ENCODE results near the gene KCNQ5. TPM values are rescaled to one million over a fixed set of nuclear protein-coding genes. Genes with fewer than 3 reads are reported as not detected.

KCNQ5 gene
- total RNA-seq, 2 donors from 2014 or later = 0.22 to 0.56 TPM

- no peak for TF ChIP-seq CTCF (IDR thresholded peaks at IDR 0.05)
- H3K9me3 ChIP-seq = no peaks in the 10 kb centered on the region
- intact Hi-C loops (cut with DNase I) = no loop called here
- H3K27ac ChIP-seq = no peak overlapping the region
- H3K9ac ChIP-seq (ENCODE audit: low read depth in 2 of 2, low read length in 2 of 2) = no peak overlapping the region
- no peak overlapping the region for H3K4me3 ChIP-seq
- DNase-seq = no peak
- H3K4me1 ChIP-seq = no peaks in the 10 kb centered on the region
- H3K27me3 ChIP-seq = no peaks in the 10 kb centered on the region
- H3K36me3 ChIP-seq = no peaks in the 10 kb centered on the region
Measured at GRCh38 chr6:72940265-72940664, 318.4 kb downstream of the KCNQ5 start.

GRCh38 chr6:72941263-72941662 lies 319.4 kb downstream of the KCNQ5 start:
- Histone ChIP-seq H3K4me3 (no peak overlapping the region), H3K9ac (ENCODE audit: low read depth in 2 of 2, low read length in 2 of 2) (no peak overlapping the region), H3K27ac (no peak overlapping the region), H3K36me3 (no peaks in the 10 kb centered on the region), H3K27me3 (no peaks in the 10 kb centered on the region), H3K9me3 (no peaks in the 10 kb centered on the region), H3K4me1 (no peaks in the 10 kb centered on the region)
- DNase-seq = no peak
- intact Hi-C loops (cut with DNase I) = no loop called here
- TF ChIP-seq CTCF (IDR thresholded peaks at IDR 0.05) = no peak

GRCh38 chr6:72941751-72942150 lies 319.9 kb downstream of the KCNQ5 start:
- Histone ChIP-seq H3K27me3 (no peaks in the 10 kb centered on the region), H3K27ac (no peak overlapping the region), H3K36me3 (no peaks in the 10 kb centered on the region), H3K9me3 (no peaks in the 10 kb centered on the region), H3K4me1 (no peaks in the 10 kb centered on the region), H3K4me3 (no peak overlapping the region), H3K9ac (ENCODE audit: low read depth in 2 of 2, low read length in 2 of 2) (no peak overlapping the region)
- DNase-seq = no peak
- intact Hi-C loops (cut with DNase I) = no loop called here
- no peak for TF ChIP-seq CTCF (IDR thresholded peaks at IDR 0.05)

- intact Hi-C loops (cut with DNase I) = no loop called here
- H3K9ac ChIP-seq (ENCODE audit: low read depth in 2 of 2, low read length in 2 of 2) = no peak overlapping the region
- H3K27me3 ChIP-seq = no peaks in the 10 kb centered on the region
- no peaks in the 10 kb centered on the region for H3K9me3 ChIP-seq
- no peak overlapping the region for H3K27ac ChIP-seq
- no peak for TF ChIP-seq CTCF (IDR thresholded peaks at IDR 0.05)
- H3K36me3 ChIP-seq = no peaks in the 10 kb centered on the region
- no peaks in the 10 kb centered on the region for H3K4me1 ChIP-seq
- H3K4me3 ChIP-seq = no peak overlapping the region
- DNase-seq = no peak
Measured at GRCh38 chr6:72943699-72944098, 321.8 kb downstream of the KCNQ5 start.

GRCh38 chr6:72944660-72945059 lies 322.8 kb downstream of the KCNQ5 start:
- H3K4me1 ChIP-seq = no peaks in the 10 kb centered on the region
- H3K4me3 ChIP-seq = no peak overlapping the region

More at GRCh38 chr6:72944660-72945059, 322.8 kb downstream of the KCNQ5 start:
- Histone ChIP-seq H3K9ac (ENCODE audit: low read depth in 2 of 2, low read length in 2 of 2) (no peak overlapping the region), H3K9me3 (no peaks in the 10 kb centered on the region), H3K27ac (no peak overlapping the region), H3K27me3 (no peaks in the 10 kb centered on the region), H3K36me3 (no peaks in the 10 kb centered on the region)
- intact Hi-C loops (cut with DNase I) = no loop called here
- no peak for DNase-seq
- TF ChIP-seq CTCF (IDR thresholded peaks at IDR 0.05) = no peak
